H9 (cell line): ENCODE results near the gene RAB7B. TPM values are rescaled to one million over a fixed set of nuclear protein-coding genes. Genes with fewer than 3 reads are reported as not detected.

ENCODE experiments used
- DNase-seq: peaks from one replicate; pipeline ENCODE4 v3.0.0-alpha.2; 2017
- H2AFZ ChIP-seq: one replicate; pipeline ENCODE4 v1.6.1; 2013; ENCODE audit warnings: mild to moderate bottlenecking, low read length, control low read depth, moderate library complexity
- H2AK5ac ChIP-seq: 2 replicates; pipeline ENCODE4 v1.6.1; 2013; ENCODE audit warnings: low read length, control low read depth, mixed read lengths; ENCODE audit not compliant: insufficient read length
- H2BK120ac ChIP-seq: one replicate; pipeline ENCODE4 v1.6.1; 2013; ENCODE audit warnings: low read depth, mild to moderate bottlenecking, low read length, control low read depth, inconsistent platforms; ENCODE audit not compliant: poor library complexity, severe bottlenecking
- H2BK12ac ChIP-seq: 2 replicates; pipeline ENCODE4 v1.6.1; 2013; ENCODE audit warnings: low read length, control low read depth, mixed read lengths, low read depth; ENCODE audit not compliant: insufficient read length
- H2BK15ac ChIP-seq: 2 replicates; pipeline ENCODE4 v1.6.1; 2013; ENCODE audit warnings: low read depth, low read length, control low read depth
- H2BK20ac ChIP-seq: one replicate; pipeline ENCODE4 v1.6.1; 2013; ENCODE audit warnings: low read depth, mild to moderate bottlenecking, low read length, control low read depth, inconsistent platforms; ENCODE audit not compliant: poor library complexity, severe bottlenecking
- H2BK5ac ChIP-seq: 2 replicates; pipeline ENCODE4 v1.6.1; 2013; ENCODE audit warnings: low read length, control low read depth, mixed read lengths; ENCODE audit not compliant: insufficient read length
- H3K14ac ChIP-seq: 2 replicates; pipeline ENCODE4 v1.6.1; 2013; ENCODE audit warnings: low read length, control low read depth; ENCODE audit not compliant: insufficient read depth
- H3K18ac ChIP-seq: 2 replicates; pipeline ENCODE4 v1.6.1; 2013; ENCODE audit warnings: low read depth, mild to moderate bottlenecking, mixed read lengths, low read length, control low read depth; ENCODE audit not compliant: insufficient read length
- H3K23ac ChIP-seq: 2 replicates; pipeline ENCODE4 v1.6.1; 2013; ENCODE audit warnings: low read length, control low read depth, mixed read lengths, low read depth; ENCODE audit not compliant: insufficient read length
- H3K23me2 ChIP-seq: 2 replicates; pipeline ENCODE4 v1.6.1; 2013; ENCODE audit warnings: low read depth, mild to moderate bottlenecking, mixed read lengths, low read length, control low read depth; ENCODE audit not compliant: insufficient read length, poor library complexity, severe bottlenecking
- H3K27ac ChIP-seq: 2 replicates; pipeline ENCODE4 v1.5.1; 2013; ENCODE audit warnings: low read length, control low read depth, mixed read lengths, low read depth; ENCODE audit not compliant: insufficient read length
- H3K27me3 ChIP-seq: 2 replicates; pipeline ENCODE4 v1.6.1; 2013; ENCODE audit warnings: low read length, control low read depth, inconsistent platforms; ENCODE audit not compliant: insufficient read depth
- H3K4ac ChIP-seq: 2 replicates; pipeline ENCODE4 v1.6.1; 2013; ENCODE audit warnings: low read depth, mild to moderate bottlenecking, control low read depth, inconsistent platforms, low read length, moderate library complexity
- H3K4me1 ChIP-seq: 2 replicates; pipeline ENCODE4 v1.6.1; 2013; ENCODE audit warnings: low read length, control low read depth, inconsistent platforms; ENCODE audit not compliant: insufficient read depth
- H3K4me2 ChIP-seq: 2 replicates; pipeline ENCODE4 v1.6.1; 2013; ENCODE audit warnings: low read length, control low read depth, mixed read lengths; ENCODE audit not compliant: insufficient read length, insufficient read depth
- H3K56ac ChIP-seq: 2 replicates; pipeline ENCODE4 v1.6.1; 2013; ENCODE audit warnings: low read depth, mild to moderate bottlenecking, mixed read lengths, low read length, control low read depth; ENCODE audit not compliant: insufficient read length
- H3K79me1 ChIP-seq: 2 replicates; pipeline ENCODE4 v1.6.1; 2013; ENCODE audit warnings: low read depth, mild to moderate bottlenecking, moderate library complexity, low read length, control low read depth, inconsistent platforms; ENCODE audit not compliant: insufficient read depth, poor library complexity, severe bottlenecking
- H3K79me2 ChIP-seq: 2 replicates; pipeline ENCODE4 v1.6.1; 2013; ENCODE audit warnings: low read length, control low read depth, inconsistent platforms; ENCODE audit not compliant: insufficient read depth
- H3K9ac ChIP-seq: 2 replicates; pipeline ENCODE4 v1.6.1; 2013; ENCODE audit warnings: low read length, control low read depth, mixed read lengths; ENCODE audit not compliant: insufficient read length; ENCODE audit errors: extremely low read depth
- H3K9me3 ChIP-seq: one replicate; pipeline ENCODE4 v1.6.1; 2013; ENCODE audit warnings: low read depth, low read length, inconsistent platforms; ENCODE audit not compliant: control insufficient read depth
- H3T11ph ChIP-seq: one replicate; pipeline ENCODE4 v1.6.1; 2013; ENCODE audit warnings: mild to moderate bottlenecking, low read length, control low read depth, inconsistent platforms
- H4K20me1 ChIP-seq: one replicate; pipeline ENCODE4 v1.6.1; 2013; ENCODE audit not compliant: control insufficient read depth, insufficient read length, insufficient read depth
- H4K5ac ChIP-seq: 2 replicates; pipeline ENCODE4 v1.6.1; 2013; ENCODE audit warnings: low read depth, mild to moderate bottlenecking, mixed read lengths, low read length, control low read depth; ENCODE audit not compliant: insufficient read length
- H4K8ac ChIP-seq: replicated peaks from 2 replicates; pipeline ENCODE4 v1.6.1; 2013; ENCODE audit warnings: low read length, control low read depth, mixed read lengths, low read depth; ENCODE audit not compliant: insufficient read length
- H4K91ac ChIP-seq: 2 replicates; pipeline ENCODE4 v1.6.1; 2013; ENCODE audit warnings: low read depth, mild to moderate bottlenecking, moderate library complexity, mixed read lengths, low read length, control low read depth; ENCODE audit not compliant: insufficient read length
- H3K27ac Mint-ChIP-seq, 3 experiments: 2 replicates in 2 of 3; 3 replicates in 1 of 3; pipeline ENCODE4 v1.8.0; 2020 to 2021; ENCODE audit warnings: mixed read lengths in 3 of 3, mild to moderate bottlenecking in 1 of 3, moderate library complexity in 1 of 3
- H3K27me3 Mint-ChIP-seq: 2 replicates; pipeline ENCODE4 v1.8.0; 2021; ENCODE audit warnings: low read depth, mild to moderate bottlenecking, moderate library complexity, mixed read lengths
- H3K36me3 Mint-ChIP-seq, 3 experiments: 2 replicates in 2 of 3; 3 replicates in 1 of 3; pipeline ENCODE4 v1.8.0; 2020 to 2021; ENCODE audit warnings: low read depth in 3 of 3, mixed read lengths in 3 of 3; ENCODE audit not compliant: insufficient read depth in 1 of 3
- H3K4me1 Mint-ChIP-seq, 2 experiments: 2 replicates each; pipeline ENCODE4 v1.8.0; 2020; ENCODE audit warnings: mixed read lengths in 2 of 2
- H3K4me3 Mint-ChIP-seq, 2 experiments: 2 replicates in 1 of 2; 3 replicates in 1 of 2; pipeline ENCODE4 v1.8.0; 2020 to 2021; ENCODE audit warnings: mild to moderate bottlenecking in 2 of 2, mixed read lengths in 2 of 2, moderate library complexity in 1 of 2
- H3K9me3 Mint-ChIP-seq, 2 experiments: 2 replicates in 1 of 2; 3 replicates in 1 of 2; pipeline ENCODE4 v1.8.0; 2020; ENCODE audit warnings: mild to moderate bottlenecking in 2 of 2, mixed read lengths in 2 of 2, moderate library complexity in 1 of 2
- CTCF ChIP-seq: fragments of 200-600 bp; sonication (generic); conservative IDR thresholded peaks from 3 replicates; pipeline ENCODE4 v1.8.0; 2021; ENCODE audit warnings: antibody characterized with exemption, mild to moderate bottlenecking
- WGBS: extraction: QIAGEN DNeasy Blood & Tissue Kit; methylation state at CpG from one replicate; pipeline ENCODE4 v1.1.7; 2013; ENCODE audit warnings: missing lambda C conversion rate, low lambda C conversion rate, mixed read lengths; ENCODE audit not compliant: insufficient read length; ENCODE audit errors: extremely low coverage; 5-methylcytosine and 5-hydroxymethylcytosine counted together
- total RNA-seq: library from RNA; stranded (reverse); gene quantifications from 2 replicates; pipeline ENCODE4 v1.2.1, GENCODE V29; 2021

The RAB7B gene
- total RNA-seq, 1 experiment from 2014 or later, result 0.68 TPM

GRCh38 chr1:206012086-206012859, 9.1 kb upstream of the RAB7B start:
- Histone ChIP-seq H3K4ac (no peak overlapping the region), H2AFZ (no peak overlapping the region), H4K5ac (no peak overlapping the region), H3K4me2 (no peak overlapping the region), H2BK5ac (no peak overlapping the region), H4K8ac (no peak overlapping the region), H2AK5ac (no peak overlapping the region), H3K23me2 (no peaks in the 10 kb centered on the region), H2BK120ac (no peak overlapping the region), H3K79me1 (no peaks in the 10 kb centered on the region), H3K56ac (no peak overlapping the region), H3K4me1 (no peaks in the 10 kb centered on the region), H3K14ac (no peak overlapping the region), H3K9ac (no peak overlapping the region), H3K27ac (no peak overlapping the region), H4K91ac (no peak overlapping the region), H2BK15ac (no peak overlapping the region), H2BK12ac (no peak overlapping the region), H3T11ph (no peak overlapping the region), H4K20me1 (no peaks in the 10 kb centered on the region), H2BK20ac (no peak overlapping the region), H3K9me3 (no peaks in the 10 kb centered on the region), H3K23ac (no peak overlapping the region), H3K79me2 (no peaks in the 10 kb centered on the region), H3K18ac (no peak overlapping the region), H3K27me3 (no peaks in the 10 kb centered on the region)
- peaks cover 4% of the 10 kb centered on the region in 2 experiments for H3K4me1 Mint-ChIP-seq
- no peaks in the 10 kb centered on the region for H3K36me3 Mint-ChIP-seq
- WGBS, result no CpG with 5 or more reads among the region's 17 CpGs
- no peak for TF ChIP-seq CTCF
- DNase-seq, result peak; percentile 65
- no peaks in the 10 kb centered on the region; the same call in 1 of the 2 replicates for H3K27me3 Mint-ChIP-seq
- no peaks in the 10 kb centered on the region for H3K9me3 Mint-ChIP-seq
- no peak overlapping the region for H3K27ac Mint-ChIP-seq
- no peak overlapping the region for H3K4me3 Mint-ChIP-seq
